GM19351 (cell line): ENCODE data around the gene OLFM3.

Experiments used
- ATAC-seq: cut with Tn5 transposase; IDR thresholded peaks from one replicate; pipeline ENCODE4 v1.9.1; 2021; ENCODE audit warnings: mild to moderate bottlenecking, moderate library complexity; ENCODE audit not compliant: unreplicated experiment

Gene OLFM3

DNA sequence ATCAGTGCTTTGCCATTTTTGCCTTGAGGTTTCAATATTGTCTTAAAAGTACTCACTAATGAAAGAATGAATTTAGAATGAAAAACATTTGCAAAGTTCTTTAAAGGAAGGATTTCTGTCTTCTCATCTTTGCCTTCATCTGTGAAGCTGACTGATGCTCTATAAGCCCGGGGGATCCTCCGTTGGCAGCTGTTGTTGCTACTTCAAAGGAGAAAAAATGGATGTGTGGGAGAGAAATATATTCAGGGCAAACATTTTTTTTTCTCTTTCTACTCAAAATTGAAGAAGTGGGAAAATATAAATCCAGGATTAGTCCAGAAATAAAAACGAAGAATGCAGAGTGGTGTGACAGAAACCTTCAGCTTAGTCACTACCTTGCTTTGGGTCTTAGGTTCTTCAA, 142.5 kb downstream of the OLFM3 start:
- ATAC-seq = no peak

GRCh38 chr1:101852936-101853335, 143.8 kb downstream of the OLFM3 start:
- ATAC-seq = no peak

GRCh38 chr1:101849356-101849755, 147.4 kb downstream of the OLFM3 start:
- no peak for ATAC-seq

DNA sequence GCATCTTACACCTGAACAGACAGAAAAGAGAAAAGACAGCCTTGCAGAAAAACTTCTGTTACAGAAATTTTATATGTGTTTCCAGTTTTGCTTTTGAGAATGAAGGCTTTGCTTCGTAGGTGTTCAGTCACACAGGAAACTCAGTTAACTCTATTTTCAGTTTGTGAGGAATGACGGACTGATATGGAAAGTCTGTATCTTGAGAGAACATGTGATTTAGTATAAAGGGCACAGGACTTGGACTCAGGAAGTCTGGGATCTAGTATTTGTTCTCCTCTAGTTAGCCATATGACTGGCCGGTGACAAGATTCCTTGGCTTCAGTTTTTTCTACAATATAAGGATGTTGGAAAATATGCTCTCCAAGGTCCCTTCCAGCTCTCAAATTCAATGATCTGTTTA, 149.1 kb downstream of the OLFM3 start:
- no peak for ATAC-seq

- ATAC-seq = no peak
Measured at GRCh38 chr1:101846820-101847219, 149.9 kb downstream of the OLFM3 start.

DNA sequence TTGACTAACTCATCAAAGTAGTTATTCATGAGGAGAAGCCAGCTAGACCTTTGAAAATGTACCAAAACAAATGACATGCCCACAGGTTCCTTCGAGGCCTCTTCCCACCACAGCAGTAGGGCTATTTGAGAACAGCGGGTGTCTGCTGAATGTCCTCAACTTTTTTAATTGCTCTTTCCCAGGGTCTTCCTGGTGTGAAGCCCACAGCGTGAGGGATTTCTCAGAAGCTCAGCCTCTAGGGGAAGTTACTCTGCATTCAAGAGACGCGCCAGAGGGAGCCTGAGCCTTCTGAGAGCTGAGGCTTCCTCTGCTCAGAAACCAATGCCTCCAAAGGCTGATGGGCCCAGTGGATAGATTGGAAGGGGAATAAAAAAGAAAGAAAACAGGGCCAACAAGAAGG, 153.6 kb downstream of the OLFM3 start:
- ATAC-seq = no peak

DNA sequence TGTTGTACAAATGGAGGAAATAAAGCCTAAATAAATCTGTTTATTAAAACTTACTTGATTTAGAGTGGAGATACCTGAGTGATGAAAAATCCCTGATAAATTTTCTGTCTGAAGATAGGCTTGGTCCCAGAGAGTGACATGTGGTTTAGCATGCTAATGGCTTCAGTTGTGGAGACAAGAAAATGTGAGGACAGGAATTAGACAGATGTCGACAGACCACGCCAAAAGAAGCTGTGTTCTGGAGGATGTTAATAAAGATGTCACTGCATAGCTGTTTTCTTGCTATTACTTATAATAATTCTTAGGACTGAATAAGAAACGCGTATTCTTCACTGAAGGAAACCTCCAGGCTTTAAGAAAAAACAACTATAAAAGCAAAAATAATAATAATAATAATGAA, 154.9 kb downstream of the OLFM3 start:
- no peak for ATAC-seq

- no peak for ATAC-seq
Measured at GRCh38 chr1:101835988-101836387, 160.7 kb downstream of the OLFM3 start.

- ATAC-seq = no peak
Measured at GRCh38 chr1:101833312-101833711, 163.4 kb downstream of the OLFM3 start.

DNA sequence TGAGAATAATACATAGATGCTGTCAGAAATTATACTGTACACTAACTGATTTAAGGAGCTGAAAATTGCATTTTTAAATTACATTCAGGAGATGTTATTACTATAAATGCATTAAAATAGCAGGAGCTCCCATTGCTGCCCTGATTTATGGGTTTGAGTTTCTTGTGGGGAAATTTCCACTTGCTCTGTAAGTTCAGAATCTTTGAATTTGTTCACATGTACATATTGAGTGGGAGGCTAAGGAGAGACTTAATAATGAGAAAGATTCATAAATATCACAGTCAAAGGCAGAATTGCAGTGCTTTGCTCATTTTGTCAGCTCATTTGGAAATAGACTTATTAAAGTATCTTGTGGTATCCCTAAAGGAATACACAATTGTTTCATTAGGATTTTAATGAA, 170.3 kb downstream of the OLFM3 start:
- no peak for ATAC-seq

GRCh38 chr1:101820071-101820470, 176.7 kb downstream of the OLFM3 start:
- ATAC-seq = peak; percentile 63

DNA sequence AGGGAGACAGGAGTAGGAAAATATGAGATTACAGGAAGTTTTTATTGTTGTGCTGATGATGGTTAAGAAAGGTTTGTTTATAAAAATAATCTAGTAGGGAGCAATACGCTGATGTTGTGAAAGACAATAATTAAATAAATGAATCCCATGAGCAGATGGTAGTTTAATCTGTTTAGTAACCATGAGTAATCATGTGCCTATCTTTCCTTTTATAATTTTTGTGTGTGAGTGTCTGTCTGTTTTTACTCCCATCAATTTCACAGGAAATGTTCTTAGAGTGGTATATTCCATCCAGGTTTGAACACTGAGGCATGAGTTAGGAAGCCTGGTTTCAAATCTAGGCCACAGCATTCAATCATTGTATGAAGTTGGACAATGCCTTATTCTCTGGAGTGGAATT, 180.5 kb downstream of the OLFM3 start:
- no peak for ATAC-seq

- no peak for ATAC-seq
Measured at GRCh38 chr1:101798417-101798816, 198.3 kb downstream of the OLFM3 start.

GRCh38 chr1:101797722-101798121, 199.0 kb downstream of the OLFM3 start:
- no peak for ATAC-seq

DNA sequence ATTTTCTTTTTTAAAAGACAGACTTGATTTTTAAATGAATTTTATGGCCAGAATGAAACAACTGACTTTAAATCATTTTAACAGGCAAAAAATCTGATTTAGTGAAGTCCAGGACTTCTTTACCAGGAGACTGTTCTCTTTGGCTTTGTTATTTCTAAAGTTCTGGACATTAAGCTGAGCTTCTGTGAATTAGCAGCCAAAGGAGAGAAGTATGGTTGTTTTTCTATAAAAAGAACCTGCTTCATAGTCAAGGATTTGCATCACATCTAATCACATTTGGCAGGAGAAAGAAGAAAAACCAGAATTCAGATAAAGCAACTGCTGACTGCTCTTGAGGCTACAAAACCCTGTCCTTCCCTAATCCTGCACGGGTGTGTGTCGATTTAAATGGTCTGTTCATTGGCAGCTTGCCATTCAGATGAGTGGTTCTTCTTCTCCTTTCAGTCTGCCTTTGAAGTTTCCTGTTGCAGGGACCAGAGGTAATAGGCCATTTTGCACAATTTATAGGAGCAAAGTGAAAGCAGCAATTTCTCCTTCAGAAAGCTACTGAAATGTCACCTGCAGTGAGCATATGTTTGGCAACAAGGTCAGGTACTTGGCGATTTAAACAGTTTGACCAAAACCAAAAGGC, 215.4 kb downstream of the OLFM3 start:
- peak; percentile 59 for ATAC-seq

DNA sequence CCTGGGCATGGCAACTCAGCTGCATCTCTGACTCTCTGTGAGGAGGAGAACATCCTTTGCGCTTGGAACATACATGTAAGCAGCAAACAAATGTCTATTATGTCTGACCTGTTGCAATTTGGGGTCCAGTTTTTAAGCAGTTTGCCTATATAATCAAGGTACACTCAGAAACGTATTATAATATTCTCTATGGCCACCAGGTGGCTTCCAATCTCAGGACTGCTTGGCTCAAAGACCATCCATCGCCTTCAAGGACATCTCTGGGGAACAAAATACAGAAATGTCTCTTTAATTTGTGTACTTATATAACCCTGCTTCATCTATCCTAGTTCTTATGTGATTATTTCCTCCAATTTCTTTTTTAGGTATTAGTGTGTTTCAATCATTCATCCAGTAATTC, 227.2 kb downstream of the OLFM3 start:
- ATAC-seq = peak; percentile 94

GRCh38 chr1:101757985-101758384, 238.7 kb downstream of the OLFM3 start:
- ATAC-seq = no peak

- no peak for ATAC-seq
Measured at GRCh38 chr1:101756411-101756810, 240.3 kb downstream of the OLFM3 start.
